OCI-LY3 (cell line): ENCODE measurements around the gene PDE12.

ENCODE experiments used
- CTCF ChIP-seq: fragments of 200-600, 300-600 bp; sonication (generic); IDR thresholded peaks from 2 replicates; pipeline ENCODE4 v1.5.1; 2014; ENCODE audit warnings: antibody characterized with exemption, low read length, low read depth
- EZH2phosphoT487 ChIP-seq: fragments of 200-600 bp; shearing (Covaris generic); IDR thresholded peaks from 2 replicates; pipeline ENCODE4 v1.6.1; 2018; ENCODE audit warnings: antibody characterized with exemption, mixed run types, low read depth

DNA sequence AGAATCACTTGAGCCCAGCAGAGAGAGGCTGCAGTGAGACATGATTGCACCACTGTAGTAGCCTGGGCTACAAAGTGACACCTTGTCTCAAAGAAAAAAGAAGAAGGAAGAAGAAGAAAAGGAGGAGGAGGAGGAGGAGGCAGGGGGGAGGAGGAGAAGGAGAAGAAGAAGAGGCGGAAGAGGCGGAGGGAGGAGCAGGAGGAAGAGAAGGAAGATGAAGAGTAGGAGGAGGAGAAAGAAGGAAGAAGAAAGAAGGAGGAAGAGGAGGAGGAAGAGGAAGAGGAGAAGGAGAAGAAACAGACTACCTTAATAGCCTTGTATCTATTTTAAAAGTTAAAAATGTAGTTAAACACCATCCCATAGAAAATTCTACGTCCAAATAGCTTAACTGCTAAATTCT lies 60.2 kb downstream of the PDE12 start:
- TF ChIP-seq EZH2phosphoT487 (no peak), CTCF (no peak)
